C4-2B (cell line): ENCODE measurements around the gene MSI1.

Experiments used
- ZFX ChIP-seq: fragments of 450-650 bp; IDR thresholded peaks from 2 replicates; pipeline ENCODE4 v1.6.1; 2017
- TF ChIP-seq, protein P1 (sequence below): fragments of 450-650 bp; conservative IDR thresholded peaks from 2 replicates; pipeline ENCODE4 v1.5.1; 2017; ENCODE audit warnings: mild to moderate bottlenecking

DNA sequence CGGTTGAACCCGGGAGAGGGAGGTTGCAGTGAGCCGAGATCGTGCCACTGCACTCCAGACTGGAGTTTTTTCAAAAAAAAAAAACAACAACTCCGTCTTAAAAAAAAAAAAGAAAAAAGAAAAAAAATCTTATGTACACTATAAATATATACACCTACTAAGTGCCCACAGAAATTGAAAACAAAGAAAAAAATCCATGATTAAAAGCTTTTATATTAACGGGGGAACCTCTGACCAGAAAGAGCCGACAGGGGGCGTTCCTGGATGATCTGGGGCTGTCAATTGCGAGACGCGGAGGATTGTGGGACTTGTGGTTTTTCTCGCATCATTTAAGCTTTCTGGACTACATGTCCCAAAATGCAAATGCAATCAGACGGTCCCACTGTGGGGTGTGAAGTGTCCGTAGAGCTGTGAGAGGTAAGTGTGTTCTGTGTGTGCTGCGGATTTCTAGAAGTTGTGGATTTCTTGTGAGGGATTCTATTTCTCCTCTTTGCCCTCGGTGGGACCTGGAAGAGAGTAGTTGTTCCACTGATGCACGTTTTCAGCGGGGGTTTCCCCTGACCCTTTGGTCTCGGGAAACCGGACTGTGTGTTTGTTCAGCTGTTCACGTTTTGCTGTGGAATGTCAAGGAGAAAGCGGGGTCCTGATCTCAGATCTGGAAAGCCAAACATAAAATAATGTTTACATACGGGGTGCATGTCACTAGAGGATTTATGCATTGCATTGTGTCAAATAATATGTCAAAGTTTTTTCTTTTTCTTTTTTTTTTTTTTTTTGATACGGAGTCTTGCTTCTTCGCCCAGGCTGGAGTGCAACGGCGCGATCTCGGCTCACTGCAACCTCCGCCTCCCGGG lies 66.8 kb downstream of the MSI1 start, which contains the start of gene SIRT4:
- TF ChIP-seq, protein P1, sequence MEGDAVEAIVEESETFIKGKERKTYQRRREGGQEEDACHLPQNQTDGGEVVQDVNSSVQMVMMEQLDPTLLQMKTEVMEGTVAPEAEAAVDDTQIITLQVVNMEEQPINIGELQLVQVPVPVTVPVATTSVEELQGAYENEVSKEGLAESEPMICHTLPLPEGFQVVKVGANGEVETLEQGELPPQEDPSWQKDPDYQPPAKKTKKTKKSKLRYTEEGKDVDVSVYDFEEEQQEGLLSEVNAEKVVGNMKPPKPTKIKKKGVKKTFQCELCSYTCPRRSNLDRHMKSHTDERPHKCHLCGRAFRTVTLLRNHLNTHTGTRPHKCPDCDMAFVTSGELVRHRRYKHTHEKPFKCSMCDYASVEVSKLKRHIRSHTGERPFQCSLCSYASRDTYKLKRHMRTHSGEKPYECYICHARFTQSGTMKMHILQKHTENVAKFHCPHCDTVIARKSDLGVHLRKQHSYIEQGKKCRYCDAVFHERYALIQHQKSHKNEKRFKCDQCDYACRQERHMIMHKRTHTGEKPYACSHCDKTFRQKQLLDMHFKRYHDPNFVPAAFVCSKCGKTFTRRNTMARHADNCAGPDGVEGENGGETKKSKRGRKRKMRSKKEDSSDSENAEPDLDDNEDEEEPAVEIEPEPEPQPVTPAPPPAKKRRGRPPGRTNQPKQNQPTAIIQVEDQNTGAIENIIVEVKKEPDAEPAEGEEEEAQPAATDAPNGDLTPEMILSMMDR, result peak; percentile 94
- TF ChIP-seq ZFX, result no peak
